Measurements from ENCODE around the gene SLC22A5. TPM values are rescaled to one million over a fixed set of nuclear protein-coding genes. Genes with fewer than 3 reads are reported as not detected.
A peak's percentile ranks its signal among the peaks of the same experiment; 100 is the strongest.

The SLC22A5 gene
- total RNA-seq, 1 experiment from 2014 or later, result 3.6 TPM

DNA sequence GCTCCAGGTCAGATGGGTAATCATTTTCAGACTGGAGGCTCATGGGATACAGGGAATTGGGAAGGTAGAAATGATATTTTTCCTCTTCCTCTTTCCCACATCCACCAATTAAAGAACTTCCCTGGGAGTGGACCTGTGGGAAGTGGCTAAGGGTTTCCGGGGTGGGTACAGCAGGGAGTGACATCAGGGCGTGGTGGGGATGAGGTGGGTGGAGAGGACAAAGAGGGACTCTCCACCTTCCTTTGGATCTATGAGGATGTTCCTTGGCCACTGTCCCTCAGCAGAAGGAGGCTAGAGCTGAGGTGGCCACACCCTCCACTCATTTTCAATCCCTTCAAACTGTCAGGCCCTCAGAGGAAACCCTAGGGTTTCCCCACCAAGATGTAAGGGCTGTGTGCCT, 66.4 kb downstream of the SLC22A5 start:
- ATAC-seq (no peak), DNase-seq (ENCODE audit: low spot score) (no peak)
- POLR2A ChIA-PET, result no interaction called here
- TF ChIP-seq NR2C2 (CRISPR knock-in tag; IDR thresholded peaks at IDR 0.05), result no peak
- no peak for TF ChIP-seq NR3C1 (CRISPR knock-in tag; conservative IDR thresholded peaks at IDR 0.05; ENCODE audit: low read depth)
- TF ChIP-seq, protein P1, sequence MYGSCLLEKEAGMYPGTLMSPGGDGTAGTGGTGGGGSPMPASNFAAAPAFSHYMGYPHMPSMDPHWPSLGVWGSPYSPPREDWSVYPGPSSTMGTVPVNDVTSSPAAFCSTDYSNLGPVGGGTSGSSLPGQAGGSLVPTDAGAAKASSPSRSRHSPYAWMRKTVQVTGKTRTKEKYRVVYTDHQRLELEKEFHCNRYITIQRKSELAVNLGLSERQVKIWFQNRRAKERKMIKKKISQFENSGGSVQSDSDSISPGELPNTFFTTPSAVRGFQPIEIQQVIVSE (CRISPR knock-in tag; IDR thresholded peaks at IDR 0.05; ENCODE audit: borderline replicate concordance), result no peak
- TF ChIP-seq, protein P2, sequence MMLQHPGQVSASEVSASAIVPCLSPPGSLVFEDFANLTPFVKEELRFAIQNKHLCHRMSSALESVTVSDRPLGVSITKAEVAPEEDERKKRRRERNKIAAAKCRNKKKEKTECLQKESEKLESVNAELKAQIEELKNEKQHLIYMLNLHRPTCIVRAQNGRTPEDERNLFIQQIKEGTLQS (CRISPR knock-in tag; conservative IDR thresholded peaks at IDR 0.05), result no peak
- no peaks in the 10 kb centered on the region for H3K27me3 Mint-ChIP-seq (ENCODE audit: low read depth)
- no peak overlapping the region for H3K27ac Mint-ChIP-seq
- peaks cover 21% of the 10 kb centered on the region for H3K4me1 Mint-ChIP-seq
- H3K36me3 Mint-ChIP-seq, result no peaks in the 10 kb centered on the region
- no peaks in the 10 kb centered on the region for H3K9me3 Mint-ChIP-seq
- H3K4me3 Mint-ChIP-seq, result no peak overlapping the region
- CTCF ChIA-PET, result interaction anchor here (1.9 kb wide), 1 partner anchor 9 kb away, joined by 4 read pairs; no protein-coding TSS in a partner anchor

DNA sequence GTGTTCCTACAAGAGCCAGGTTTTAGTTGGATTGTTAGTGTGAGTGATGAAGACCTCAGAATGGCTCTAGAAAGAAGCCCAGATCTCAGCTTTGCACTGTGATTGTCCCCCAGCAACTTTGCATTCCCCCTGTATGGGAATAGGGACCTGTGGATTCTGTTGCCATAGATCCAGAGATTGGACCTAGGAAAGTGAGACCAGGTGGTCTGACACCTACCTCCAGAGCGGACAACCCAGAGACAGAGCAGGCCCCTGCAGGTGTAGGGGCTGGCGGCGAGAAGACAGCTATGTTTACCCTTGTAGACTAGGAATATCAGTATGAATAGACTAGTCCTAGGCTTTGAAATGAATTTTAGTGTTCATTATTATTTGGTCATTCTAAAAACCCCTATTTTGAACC, 67.4 kb downstream of the SLC22A5 start:
- TF ChIP-seq, protein P3, sequence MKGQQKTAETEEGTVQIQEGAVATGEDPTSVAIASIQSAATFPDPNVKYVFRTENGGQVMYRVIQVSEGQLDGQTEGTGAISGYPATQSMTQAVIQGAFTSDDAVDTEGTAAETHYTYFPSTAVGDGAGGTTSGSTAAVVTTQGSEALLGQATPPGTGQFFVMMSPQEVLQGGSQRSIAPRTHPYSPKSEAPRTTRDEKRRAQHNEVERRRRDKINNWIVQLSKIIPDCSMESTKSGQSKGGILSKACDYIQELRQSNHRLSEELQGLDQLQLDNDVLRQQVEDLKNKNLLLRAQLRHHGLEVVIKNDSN (CRISPR knock-in tag; IDR thresholded peaks at IDR 0.05), result no peak
- no peak for TF ChIP-seq ELF4 (CRISPR knock-in tag; IDR thresholded peaks at IDR 0.05; ENCODE audit: low read depth)
- TF ChIP-seq MXD4 (CRISPR knock-in tag; IDR thresholded peaks at IDR 0.05; ENCODE audit: borderline replicate concordance), result no peak
- no peak for TF ChIP-seq ZNF423 (CRISPR knock-in tag; IDR thresholded peaks at IDR 0.05)
- TF ChIP-seq, protein P4, sequence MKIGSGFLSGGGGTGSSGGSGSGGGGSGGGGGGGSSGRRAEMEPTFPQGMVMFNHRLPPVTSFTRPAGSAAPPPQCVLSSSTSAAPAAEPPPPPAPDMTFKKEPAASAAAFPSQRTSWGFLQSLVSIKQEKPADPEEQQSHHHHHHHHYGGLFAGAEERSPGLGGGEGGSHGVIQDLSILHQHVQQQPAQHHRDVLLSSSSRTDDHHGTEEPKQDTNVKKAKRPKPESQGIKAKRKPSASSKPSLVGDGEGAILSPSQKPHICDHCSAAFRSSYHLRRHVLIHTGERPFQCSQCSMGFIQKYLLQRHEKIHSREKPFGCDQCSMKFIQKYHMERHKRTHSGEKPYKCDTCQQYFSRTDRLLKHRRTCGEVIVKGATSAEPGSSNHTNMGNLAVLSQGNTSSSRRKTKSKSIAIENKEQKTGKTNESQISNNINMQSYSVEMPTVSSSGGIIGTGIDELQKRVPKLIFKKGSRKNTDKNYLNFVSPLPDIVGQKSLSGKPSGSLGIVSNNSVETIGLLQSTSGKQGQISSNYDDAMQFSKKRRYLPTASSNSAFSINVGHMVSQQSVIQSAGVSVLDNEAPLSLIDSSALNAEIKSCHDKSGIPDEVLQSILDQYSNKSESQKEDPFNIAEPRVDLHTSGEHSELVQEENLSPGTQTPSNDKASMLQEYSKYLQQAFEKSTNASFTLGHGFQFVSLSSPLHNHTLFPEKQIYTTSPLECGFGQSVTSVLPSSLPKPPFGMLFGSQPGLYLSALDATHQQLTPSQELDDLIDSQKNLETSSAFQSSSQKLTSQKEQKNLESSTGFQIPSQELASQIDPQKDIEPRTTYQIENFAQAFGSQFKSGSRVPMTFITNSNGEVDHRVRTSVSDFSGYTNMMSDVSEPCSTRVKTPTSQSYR (CRISPR knock-in tag; IDR thresholded peaks at IDR 0.05), result no peak
- TF ChIP-seq, protein P5, sequence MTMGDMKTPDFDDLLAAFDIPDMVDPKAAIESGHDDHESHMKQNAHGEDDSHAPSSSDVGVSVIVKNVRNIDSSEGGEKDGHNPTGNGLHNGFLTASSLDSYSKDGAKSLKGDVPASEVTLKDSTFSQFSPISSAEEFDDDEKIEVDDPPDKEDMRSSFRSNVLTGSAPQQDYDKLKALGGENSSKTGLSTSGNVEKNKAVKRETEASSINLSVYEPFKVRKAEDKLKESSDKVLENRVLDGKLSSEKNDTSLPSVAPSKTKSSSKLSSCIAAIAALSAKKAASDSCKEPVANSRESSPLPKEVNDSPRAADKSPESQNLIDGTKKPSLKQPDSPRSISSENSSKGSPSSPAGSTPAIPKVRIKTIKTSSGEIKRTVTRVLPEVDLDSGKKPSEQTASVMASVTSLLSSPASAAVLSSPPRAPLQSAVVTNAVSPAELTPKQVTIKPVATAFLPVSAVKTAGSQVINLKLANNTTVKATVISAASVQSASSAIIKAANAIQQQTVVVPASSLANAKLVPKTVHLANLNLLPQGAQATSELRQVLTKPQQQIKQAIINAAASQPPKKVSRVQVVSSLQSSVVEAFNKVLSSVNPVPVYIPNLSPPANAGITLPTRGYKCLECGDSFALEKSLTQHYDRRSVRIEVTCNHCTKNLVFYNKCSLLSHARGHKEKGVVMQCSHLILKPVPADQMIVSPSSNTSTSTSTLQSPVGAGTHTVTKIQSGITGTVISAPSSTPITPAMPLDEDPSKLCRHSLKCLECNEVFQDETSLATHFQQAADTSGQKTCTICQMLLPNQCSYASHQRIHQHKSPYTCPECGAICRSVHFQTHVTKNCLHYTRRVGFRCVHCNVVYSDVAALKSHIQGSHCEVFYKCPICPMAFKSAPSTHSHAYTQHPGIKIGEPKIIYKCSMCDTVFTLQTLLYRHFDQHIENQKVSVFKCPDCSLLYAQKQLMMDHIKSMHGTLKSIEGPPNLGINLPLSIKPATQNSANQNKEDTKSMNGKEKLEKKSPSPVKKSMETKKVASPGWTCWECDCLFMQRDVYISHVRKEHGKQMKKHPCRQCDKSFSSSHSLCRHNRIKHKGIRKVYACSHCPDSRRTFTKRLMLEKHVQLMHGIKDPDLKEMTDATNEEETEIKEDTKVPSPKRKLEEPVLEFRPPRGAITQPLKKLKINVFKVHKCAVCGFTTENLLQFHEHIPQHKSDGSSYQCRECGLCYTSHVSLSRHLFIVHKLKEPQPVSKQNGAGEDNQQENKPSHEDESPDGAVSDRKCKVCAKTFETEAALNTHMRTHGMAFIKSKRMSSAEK (CRISPR knock-in tag; IDR thresholded peaks at IDR 0.05; ENCODE audit: borderline replicate concordance), result no peak
- H3K9me3 Mint-ChIP-seq, result no peaks in the 10 kb centered on the region
- no peak overlapping the region for H3K27ac Mint-ChIP-seq
- ChIA-PET CTCF (interaction anchor here (1.9 kb wide), 1 partner anchor 10 kb away, joined by 4 read pairs; no protein-coding TSS in a partner anchor), POLR2A (no interaction called here)
- H3K4me3 Mint-ChIP-seq, result no peak overlapping the region
- no peaks in the 10 kb centered on the region for H3K27me3 Mint-ChIP-seq (ENCODE audit: low read depth)
- DNase-seq (ENCODE audit: low spot score), result no peak
- H3K36me3 Mint-ChIP-seq, result no peaks in the 10 kb centered on the region
- no peak for ATAC-seq
- peaks cover 21% of the 10 kb centered on the region for H3K4me1 Mint-ChIP-seq

DNA sequence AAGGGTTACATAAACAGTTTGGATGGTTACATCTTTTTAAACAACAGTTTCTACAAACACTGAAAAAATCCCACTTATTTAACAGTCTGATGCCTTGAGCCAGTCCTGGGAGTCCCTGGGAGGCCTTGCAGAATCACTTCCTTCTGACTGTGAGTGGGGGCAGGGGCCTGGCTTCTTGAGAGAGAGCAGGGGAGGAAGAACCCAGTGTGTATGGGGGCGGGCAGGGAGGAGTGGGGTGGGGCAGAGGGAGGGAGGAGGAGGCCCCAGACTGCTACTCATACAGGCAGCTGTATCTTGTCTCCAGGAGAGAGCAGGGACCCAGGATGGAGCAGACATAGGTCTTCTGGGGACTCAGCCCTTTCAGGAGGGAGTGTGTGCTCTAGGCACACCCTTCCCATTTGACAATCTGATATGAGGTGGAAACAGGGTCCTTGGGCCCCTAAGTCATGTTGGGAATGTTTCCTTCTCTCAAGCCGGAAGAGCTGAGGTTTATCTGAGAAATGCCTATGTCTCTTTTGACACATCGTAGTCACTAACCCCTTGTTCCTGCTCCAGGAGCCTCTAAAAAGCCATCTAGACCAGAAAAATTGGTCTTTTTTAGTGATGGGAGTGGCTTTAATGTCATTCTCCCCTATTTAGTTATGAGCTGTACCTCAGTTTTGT, 68.2 kb downstream of the SLC22A5 start:
- H3K27ac Mint-ChIP-seq, result no peak overlapping the region
- no peak for TF ChIP-seq ZNF416 (CRISPR knock-in tag; IDR thresholded peaks at IDR 0.05)
- TF ChIP-seq, protein P6, sequence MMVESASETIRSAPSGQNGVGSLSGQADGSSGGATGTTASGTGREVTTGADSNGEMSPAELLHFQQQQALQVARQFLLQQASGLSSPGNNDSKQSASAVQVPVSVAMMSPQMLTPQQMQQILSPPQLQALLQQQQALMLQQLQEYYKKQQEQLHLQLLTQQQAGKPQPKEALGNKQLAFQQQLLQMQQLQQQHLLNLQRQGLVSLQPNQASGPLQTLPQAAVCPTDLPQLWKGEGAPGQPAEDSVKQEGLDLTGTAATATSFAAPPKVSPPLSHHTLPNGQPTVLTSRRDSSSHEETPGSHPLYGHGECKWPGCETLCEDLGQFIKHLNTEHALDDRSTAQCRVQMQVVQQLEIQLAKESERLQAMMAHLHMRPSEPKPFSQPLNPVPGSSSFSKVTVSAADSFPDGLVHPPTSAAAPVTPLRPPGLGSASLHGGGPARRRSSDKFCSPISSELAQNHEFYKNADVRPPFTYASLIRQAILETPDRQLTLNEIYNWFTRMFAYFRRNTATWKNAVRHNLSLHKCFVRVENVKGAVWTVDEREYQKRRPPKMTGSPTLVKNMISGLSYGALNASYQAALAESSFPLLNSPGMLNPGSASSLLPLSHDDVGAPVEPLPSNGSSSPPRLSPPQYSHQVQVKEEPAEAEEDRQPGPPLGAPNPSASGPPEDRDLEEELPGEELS (CRISPR knock-in tag; IDR thresholded peaks at IDR 0.05), result no peak
- TF ChIP-seq ZNF396 (CRISPR knock-in tag; IDR thresholded peaks at IDR 0.05; ENCODE audit: borderline replicate concordance), result no peak
- TF ChIP-seq, protein P7, sequence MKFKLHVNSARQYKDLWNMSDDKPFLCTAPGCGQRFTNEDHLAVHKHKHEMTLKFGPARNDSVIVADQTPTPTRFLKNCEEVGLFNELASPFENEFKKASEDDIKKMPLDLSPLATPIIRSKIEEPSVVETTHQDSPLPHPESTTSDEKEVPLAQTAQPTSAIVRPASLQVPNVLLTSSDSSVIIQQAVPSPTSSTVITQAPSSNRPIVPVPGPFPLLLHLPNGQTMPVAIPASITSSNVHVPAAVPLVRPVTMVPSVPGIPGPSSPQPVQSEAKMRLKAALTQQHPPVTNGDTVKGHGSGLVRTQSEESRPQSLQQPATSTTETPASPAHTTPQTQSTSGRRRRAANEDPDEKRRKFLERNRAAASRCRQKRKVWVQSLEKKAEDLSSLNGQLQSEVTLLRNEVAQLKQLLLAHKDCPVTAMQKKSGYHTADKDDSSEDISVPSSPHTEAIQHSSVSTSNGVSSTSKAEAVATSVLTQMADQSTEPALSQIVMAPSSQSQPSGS (CRISPR knock-in tag; IDR thresholded peaks at IDR 0.05; ENCODE audit: borderline replicate concordance, low read depth), result no peak
- TF ChIP-seq, protein P8, sequence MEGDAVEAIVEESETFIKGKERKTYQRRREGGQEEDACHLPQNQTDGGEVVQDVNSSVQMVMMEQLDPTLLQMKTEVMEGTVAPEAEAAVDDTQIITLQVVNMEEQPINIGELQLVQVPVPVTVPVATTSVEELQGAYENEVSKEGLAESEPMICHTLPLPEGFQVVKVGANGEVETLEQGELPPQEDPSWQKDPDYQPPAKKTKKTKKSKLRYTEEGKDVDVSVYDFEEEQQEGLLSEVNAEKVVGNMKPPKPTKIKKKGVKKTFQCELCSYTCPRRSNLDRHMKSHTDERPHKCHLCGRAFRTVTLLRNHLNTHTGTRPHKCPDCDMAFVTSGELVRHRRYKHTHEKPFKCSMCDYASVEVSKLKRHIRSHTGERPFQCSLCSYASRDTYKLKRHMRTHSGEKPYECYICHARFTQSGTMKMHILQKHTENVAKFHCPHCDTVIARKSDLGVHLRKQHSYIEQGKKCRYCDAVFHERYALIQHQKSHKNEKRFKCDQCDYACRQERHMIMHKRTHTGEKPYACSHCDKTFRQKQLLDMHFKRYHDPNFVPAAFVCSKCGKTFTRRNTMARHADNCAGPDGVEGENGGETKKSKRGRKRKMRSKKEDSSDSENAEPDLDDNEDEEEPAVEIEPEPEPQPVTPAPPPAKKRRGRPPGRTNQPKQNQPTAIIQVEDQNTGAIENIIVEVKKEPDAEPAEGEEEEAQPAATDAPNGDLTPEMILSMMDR (IDR thresholded peaks at IDR 0.05), result no peak
- TF ChIP-seq TEAD4 (CRISPR knock-in tag; IDR thresholded peaks at IDR 0.05), result no peak
- no peaks in the 10 kb centered on the region for H3K9me3 Mint-ChIP-seq
- peaks cover 21% of the 10 kb centered on the region for H3K4me1 Mint-ChIP-seq
- no peaks in the 10 kb centered on the region for H3K27me3 Mint-ChIP-seq (ENCODE audit: low read depth)
- ChIA-PET POLR2A (no interaction called here), CTCF (interaction anchor here (1.1 to 1.5 kb wide), 2 partner anchors 11 to 36 kb away, joined by 3 to 5 read pairs; no protein-coding TSS in a partner anchor)
- DNase-seq (ENCODE audit: low spot score), result peak; percentile 54
- peak; percentile 93 for ATAC-seq
- H3K4me3 Mint-ChIP-seq, result no peak overlapping the region
- H3K36me3 Mint-ChIP-seq, result no peaks in the 10 kb centered on the region

All from WTC11 (cell line).